ENCODE results near the gene DEFB114.
"Not testable (repeated sequence)": the region's sequence is repeated elsewhere in the genome, so short reads cannot be mapped to it uniquely, and the experiment has no call there.

DEFB114 gene, protein sequence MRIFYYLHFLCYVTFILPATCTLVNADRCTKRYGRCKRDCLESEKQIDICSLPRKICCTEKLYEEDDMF

DNA sequence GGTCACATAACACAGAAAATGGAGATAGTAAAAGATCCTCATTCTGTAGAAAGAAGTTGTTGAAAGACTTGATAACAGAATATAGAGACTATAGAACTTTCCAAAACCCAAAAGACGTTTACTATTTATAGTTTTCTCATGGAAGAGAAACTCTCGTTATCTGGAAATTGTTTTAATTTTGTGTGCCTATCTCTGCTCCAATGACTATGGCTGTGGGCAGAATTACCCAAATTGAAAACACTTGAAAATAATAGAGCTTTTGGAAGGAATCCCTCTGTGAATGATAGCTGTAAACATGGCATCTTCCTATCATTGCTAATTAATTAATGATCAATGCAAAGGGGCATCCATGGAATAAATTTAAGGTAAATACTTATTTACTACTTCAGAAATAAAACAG is at the start of gene DEFB114:
Gene DEFB114, minus strand, starts transcription at position 101 of the 400 bp plus-strand sequence. Its CDS starts 59 bp downstream, at position 42.
- DNase-seq = no peak

DNA sequence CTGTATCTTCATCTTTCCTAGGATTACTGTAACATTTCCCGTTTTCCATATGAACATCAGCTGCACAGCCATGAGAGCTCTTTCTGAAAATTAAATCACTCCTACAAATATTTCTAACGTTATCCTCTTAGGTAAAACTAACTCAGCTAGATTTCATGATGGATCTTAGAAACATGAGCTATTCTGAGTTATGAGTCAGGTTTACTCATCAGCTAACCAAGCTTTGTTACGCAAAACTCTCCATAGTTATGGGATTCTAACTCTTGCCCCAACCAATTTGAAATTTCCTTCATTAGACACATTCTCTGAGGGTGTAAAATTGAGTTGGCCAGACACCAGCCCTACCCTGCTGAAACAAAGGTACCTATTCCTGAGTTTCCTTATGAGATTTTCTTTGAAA is 43.9 kb upstream of the DEFB114 start:
- no peak for DNase-seq

DNA sequence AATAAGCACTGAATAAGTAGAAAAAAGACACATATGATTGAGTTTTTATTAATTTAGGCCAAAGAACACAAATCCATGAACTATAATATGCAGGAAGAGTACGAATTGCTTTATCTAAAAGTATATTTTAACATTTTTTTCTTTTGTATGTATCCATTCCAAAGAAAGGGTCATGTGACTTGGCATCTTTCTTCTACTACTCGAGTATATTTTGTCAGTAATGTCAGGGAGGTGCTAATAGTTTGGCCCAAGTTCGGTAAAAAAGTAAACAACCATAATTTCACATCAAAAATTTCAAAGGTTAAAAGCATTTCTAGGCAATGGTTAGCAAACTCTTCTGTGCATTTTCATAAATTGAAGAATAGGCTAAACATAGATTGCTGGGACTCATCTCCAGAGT is 39.2 kb upstream of the DEFB114 start:
- no peak for DNase-seq

DNA sequence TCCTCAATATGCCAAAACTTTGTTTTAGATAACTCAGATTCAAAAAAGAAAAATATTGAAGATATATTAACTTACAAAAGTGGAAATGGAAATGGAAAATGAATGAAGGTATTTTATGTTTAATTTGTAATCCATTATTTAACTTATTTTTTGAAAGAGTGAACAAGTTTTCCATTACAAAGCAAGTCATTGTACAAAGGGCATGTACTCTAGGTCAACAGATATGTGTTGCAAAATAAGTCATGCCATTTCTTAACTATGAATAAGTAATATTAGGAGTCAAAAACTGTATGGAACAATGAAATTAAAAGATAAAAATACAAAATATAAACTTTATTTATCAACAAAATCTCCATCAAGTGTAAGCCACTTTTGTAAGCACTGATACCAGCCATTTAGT is 31.3 kb upstream of the DEFB114 start:
- DNase-seq = no peak

DNA sequence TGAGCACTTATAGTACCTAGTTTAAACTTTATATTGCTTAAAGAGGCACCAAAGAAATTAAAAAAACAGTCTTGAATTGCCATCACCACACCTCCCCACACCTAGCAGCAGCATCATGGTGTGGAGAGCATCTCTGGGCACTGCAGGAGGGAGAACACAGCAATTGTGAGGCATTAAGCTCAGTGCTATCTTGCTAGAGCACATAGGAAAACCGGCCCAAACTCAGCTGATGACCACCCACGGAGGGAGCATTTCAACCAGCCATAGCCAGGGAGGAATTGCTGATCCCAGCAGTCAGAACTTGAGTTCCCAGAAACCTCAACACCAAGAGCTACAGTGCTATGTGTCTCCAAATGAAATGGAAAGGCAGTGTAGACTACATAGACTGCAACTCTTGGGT is 24.9 kb upstream of the DEFB114 start:
- no peak for DNase-seq

DNA sequence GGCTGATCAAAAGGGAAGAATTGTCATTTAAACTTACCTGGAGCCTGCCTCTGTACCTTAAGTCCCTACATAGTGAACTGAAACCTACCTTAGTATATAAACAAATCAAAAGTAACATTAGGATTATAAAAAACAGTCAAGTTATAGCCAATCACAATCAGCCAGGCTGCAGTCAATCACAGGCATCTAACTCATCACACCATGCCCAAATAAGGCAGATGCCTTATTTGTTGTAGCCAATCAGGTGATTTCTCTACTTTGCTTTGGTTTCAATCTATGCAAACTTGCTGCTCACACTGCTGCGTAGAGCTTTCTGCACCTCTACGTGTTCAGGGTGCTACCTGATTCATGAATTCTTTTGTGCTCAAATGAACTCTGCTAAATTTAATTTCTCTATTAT is 23.8 kb upstream of the DEFB114 start:
- no peak for DNase-seq

DNA sequence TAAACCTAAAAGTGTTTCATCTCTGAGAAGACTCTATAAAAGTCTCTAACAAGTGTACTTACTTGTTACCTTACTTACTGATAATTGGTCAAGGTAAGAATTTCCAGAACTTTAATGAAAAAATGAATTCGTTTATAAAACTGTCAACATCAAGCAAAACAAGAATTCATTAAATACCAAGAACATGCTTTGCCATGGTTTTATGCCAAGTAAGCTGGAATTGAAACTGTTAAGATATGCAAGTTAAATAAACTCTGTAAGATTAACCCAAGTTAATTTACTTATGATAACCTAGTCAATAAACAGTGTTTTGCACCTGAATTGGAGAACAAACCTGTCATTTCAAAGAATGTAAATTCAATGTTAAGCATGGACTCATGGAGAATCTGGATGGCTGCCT is 22.6 kb upstream of the DEFB114 start:
- no peak for DNase-seq

DNA sequence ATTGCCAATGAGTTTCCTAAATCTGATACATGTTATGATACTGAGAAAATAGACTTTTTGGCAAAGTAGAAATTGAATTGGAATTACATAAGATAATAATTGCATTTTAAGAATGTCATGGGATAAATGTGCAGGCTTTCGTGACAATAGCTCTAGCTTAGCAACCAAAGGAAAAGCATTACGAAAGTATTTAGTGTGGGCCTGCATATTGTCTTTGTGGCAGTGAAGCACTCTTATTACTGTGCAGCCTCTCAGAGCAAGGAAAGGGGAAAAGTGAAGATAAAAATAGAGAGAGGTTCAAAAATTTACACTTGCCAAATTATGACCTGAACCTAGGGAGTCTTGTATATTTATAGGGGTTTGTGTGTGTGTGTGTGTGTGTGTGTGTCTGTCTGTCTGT is 18.1 kb upstream of the DEFB114 start:
- no peak for DNase-seq

DNA sequence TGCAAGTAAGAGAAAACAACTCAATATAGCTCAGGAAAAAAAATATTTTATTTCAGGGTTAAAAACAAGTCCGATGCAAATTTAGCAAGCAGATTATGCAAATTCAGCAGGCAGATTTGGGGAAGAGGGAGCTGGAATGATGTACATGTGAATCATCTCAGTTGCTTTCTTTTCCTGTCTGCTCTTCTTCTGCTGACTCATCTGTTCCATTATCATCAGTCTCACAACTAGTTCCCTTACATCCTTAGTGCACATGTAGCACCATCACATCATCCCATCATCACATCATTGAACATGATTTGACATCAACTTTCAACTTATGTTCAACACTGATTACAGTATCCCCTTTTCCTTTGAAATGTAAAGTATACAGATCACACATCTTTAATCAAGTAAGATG is 16.9 kb upstream of the DEFB114 start:
- DNase-seq = no peak

DNA sequence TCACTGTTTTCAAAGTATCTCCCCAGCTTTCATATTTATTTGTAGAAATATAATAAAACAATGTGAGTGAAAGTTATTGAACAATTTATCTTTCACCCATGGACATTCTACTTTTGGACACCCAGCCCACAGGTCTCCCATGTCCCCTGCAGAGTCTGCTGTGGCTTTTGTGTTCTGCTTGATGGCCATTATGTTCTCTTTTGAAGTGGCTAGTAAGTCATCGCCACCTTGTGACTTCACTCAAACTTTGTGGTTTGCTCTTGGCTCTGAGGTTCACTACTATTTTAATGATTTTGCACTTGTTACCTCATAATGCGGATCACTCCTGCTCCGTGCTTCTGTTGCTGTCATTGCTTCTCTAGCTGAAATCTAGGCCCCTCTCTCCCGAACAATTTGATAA is 15.6 kb upstream of the DEFB114 start:
- DNase-seq = no peak

DNA sequence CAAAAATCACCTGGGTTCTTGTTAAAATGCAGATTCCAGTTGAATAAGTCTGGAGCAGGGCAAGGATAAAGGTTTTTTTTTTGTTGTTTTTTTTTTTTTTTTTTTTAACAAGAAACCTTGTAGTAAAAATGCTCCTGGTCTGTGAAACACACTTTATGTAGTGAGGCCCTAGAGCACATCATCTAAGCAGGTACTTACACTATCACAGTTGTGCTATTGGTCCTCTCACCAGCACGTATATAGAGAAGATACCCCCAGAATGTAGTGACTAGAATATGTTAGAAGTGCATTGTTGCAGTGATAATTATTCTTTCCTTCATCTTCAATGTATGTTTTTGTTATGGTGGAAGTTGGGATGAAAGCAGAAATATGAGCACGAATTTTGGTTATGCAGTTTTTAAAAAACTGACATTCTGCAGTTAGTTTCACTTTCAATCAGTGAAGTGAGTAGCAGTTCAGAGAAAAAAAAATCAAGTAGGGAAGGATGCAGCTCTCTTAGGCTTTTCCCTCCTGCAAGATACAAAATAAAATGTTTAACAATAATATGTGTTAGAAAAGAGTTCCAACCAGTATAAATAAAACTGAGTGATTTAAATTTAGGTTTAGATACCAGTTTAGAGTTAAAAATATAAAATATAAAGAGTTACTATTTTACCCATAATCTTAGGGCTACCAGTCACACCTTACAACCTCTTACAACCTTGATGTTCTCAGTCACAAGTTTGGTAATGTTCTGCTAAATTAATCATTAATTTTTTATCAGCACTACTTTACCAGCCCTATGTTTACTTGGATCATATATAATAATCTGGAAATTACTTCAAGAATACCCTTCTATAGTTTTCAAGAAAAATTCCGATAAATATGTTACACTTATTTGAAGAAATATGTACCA is 14.6 kb upstream of the DEFB114 start:
- no peak for DNase-seq

DNA sequence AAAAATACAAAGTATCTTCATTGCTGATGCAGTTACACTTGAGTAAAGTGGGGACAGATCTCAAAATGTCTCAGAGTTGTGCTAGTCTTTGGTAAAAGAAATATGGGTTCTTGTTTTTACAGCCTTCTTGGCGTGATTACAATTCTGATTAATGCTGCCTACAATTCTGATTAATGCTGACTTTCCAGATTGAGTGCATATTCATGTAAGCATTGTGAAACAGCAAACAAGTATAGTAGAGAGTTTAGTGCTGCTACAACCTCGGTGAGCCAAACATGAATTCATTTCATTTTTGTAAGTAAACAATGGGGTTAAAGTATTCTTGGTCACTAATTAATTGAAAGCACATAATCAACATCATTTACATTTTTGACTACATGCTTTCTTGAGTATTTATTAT is 5.6 kb upstream of the DEFB114 start, which contains the start of gene DEFB113:
Gene DEFB113, minus strand, starts transcription at position 21 of the 400 bp plus-strand sequence. Its CDS starts 0 bp downstream, at position 21.
- no peak for DNase-seq

DNA sequence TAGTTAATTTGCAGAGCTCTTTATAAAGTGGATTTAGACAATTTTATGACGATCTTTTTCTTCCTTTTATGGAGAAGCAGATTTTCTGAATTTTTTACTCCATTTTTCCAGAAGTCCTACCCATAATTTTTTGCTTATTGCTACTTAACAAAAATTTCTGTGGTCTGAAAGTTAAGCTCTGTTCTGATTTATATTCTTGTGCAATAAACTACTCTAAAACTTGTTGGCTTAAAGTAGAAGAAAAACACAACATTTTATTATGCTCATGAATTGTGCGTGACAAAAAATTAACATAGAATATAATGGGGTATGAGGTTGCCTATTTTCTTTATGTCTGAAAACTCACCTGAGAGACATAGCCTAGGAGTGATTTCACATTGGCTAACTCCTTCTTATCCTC is 2.9 kb upstream of the DEFB114 start:
- no peak for DNase-seq

DNA sequence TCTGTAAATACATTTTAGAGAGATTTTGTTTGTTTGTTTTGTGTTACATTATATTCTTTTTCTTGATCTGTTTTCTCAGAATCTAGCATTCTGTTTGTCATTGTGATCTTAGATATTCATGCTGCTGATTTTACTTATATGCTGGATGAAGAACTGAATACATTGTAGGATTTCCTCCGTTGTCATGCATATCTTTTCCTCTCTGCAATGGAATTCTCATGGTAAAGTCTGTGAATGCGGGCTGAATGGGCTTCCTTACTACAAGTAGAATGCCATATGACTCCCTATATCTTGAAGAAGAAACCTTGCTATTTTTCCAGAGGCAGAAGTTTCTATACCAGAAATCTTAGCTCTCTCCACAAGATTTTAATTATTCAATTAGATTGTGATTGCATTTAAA is 2.4 kb upstream of the DEFB114 start:
- DNase-seq = no peak

DNA sequence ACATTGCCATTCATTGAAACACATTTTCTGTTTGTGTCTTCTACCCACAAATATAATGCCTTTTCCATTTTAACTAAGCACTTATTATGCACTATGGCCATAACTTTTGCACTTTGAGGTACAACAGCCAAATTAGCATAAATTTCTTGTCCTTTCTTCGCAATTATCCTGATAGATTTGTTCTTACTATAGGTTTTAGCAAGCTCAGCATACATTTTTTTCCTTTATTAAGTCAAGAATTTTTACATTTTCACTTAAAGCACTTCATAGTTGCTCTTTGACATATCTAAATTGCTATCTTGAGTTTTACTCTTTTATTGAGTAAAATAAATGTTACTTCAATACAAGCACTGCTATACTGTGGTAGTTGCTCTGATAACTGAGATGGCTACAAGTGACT is 5.8 kb downstream of the DEFB114 start:
- DNase-seq = no peak

DNA sequence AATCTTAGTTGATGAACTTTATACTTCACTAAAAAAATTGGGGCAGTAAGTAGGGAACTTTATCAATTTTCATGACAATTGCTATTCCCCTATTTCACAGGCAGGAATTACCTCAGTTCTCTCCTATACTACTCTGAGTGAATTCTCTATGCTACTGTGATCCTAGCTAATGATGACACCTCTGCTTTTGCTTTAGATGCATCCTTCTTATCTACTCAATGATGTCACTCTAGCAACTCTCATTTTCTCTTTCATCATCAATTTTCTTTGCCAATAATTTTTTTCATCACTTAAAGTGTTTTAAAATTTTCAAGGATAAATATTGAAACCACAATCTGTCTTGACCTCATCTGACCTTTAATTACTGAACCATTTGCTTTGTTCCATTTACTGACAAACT is 8.1 kb downstream of the DEFB114 start:
- no peak for DNase-seq

DNA sequence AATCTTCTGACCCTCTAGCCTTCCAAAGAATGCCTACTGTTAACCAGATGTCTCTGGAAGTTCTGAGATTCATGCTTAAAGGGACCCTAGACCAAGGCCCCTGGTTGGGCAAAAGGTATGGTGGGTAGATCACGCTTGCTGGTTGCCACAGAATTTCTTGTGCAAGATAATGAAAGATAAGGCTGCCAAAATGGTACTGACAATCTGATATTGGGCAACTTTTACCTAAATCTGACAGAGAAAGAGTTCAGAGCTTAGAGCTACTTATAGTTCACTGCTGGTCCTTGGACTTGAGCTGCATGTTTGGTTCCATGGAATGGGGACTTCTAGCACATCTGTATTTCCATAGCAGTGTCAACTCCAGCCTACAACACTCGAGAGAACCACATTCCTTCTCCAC is 12.0 kb downstream of the DEFB114 start:
- DNase-seq = no peak

DNA sequence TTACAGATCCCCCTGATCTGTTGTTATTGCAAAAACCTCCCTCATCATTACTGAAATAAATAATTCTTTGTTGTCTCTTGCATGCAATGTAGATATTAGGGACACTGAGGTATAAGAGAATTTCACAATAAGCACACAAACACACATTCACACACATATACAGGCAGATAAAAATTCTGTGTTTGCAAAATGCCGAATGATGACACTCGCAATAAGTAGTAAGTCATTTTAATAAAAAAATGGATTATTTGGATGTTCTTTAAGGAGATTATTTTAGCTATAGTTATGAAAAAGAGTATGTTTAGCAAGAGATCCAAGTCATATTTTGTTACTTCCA is 13.6 kb downstream of the DEFB114 start:
- DNase-seq = no peak

DNA sequence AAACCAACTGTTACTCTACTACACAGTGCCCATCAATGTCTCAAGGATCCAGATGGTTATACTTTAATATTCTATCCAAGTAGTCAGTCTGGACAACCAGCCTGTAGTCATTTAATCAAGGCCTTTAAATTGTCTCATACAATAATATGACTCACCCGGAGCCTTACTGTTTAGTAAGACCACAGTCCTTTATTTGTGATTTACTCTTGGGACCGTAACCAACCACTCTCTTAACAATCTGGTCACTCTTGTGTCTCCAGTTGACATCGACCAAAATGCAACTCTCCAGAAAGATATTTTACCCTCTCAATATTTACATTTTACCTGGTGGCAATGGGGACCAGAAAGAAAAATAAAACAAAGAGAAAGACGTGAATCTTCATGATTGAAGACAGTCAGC is 14.9 kb downstream of the DEFB114 start:
- DNase-seq = no peak

DNA sequence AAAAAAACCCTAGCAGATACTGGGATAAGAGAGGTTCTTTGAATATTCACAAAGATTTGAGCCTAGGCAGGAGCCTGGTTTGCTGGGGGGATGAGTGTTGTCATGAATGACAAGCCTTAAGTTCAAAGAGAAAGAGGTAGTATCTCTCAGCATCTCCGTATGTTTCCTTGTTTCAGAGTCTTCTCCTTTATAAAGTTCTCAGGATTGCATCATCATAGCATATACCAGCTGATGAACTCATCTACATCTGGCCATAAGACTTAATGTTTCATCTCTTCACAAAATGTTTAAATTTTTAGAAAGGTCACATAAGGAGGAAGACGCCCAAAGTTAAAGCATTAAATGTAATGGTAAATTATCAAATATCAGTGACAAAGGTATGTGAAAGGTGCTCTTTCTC is 17.1 kb downstream of the DEFB114 start:
- DNase-seq = no peak

DNA sequence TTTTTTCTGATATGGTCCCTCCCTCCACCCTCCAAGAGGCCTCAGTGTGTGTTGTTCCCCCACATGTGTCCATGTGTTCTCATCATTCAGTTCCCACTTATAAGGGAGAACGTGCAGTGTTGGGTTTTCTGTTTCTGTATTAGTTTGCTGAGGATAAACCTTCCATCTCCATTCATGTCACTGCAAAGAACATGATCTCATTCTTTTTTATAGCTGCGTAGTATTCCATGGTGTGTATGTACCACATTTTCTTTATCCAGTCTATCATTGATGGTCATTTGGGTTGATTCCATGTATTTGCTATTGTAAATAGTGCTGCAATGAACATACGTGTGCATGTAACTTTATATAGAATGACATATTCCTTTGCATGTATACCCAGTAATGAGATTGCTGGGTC is 19.9 kb downstream of the DEFB114 start:
- not testable (repeated sequence) for DNase-seq

DNA sequence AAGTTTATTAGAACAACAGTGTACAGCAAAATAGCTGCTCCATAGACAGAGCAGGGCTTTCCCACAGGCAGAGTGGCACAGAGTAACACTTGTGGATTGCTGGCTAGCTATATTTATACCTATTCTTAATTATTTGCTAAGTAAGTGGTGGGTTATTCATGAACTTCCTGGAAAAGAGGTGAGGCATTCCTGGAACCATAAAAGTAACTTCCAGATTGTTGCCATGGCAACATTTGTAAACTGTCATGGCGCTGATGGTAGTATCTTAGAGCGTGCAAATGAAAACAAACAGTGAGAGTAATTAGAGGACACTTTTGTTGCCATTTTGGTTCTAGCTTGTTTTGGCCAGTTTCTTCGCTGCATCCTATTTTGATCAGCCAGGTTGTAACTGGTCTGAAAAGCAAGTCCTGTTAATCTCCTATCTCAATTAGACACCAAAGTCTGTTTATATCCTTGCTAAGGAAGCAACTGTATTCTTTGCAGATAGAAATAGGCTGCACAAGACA is 23.9 kb downstream of the DEFB114 start:
- no peak for DNase-seq

DNA sequence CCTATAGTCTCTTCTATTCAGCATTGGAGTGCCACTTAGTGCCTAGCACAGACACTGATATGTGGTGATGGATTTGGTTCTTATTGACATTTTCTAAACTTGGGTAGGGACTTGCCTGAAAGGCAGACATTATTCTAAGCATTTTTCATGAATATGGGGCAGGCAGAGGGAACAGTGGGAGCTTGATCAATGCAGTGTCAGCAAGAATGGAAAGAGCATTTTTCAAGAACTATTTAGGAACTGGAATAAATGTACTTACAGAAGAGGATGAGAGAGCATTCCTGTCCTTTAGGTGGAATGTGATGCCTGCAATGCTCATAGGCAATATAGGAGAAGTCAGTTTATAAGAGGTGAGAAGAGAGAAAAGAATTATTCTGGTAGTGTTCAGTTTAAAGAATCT is 26.2 kb downstream of the DEFB114 start:
- no peak for DNase-seq

DNA sequence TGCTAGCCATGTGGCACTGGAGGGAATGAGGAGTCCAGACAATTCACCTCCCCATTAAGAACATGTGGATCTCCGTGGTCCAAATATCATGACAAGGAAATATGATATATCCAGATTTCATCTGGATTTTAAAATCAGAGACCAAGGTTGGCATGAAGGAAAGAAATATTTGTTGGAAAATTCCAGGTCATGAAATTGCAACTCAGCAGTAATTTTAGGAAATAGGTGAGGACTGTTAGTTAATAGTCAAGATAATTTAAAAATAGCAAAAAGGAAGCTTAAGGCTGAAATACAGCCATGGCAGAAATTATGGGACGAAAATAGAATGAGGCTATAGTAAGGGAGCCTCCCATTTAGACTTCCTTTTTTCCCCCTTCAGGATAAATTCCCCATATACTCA is 26.9 kb downstream of the DEFB114 start:
- DNase-seq = no peak

DNA sequence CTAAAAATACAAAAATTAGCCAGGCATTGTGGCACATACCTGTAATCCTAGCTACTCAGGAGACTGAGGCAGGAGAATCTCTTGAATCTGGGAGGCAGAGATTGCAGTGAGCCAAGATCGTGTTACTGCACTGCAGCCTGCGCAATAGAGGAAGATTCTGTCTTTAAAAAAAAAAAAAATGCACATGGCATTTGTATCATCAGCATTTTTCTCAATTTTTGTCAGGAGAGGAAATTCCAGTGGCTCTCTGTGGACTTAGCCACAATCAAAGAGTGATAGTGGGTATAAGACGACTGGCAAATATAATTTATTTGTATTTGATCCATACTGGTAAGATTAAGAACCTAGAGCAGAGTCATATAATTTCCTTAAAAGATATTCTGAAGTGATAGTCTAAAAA is 28.6 kb downstream of the DEFB114 start:
- no peak for DNase-seq

Data from stimulated activated CD4-positive, alpha-beta T cell treated with anti-CD3 and anti-CD28 coated beads, Interleukin-1b, Interleukin-23, amount 100 ng/mL, for 48 hours (primary cell).